ENCODE results near the gene PPL. TPM values are rescaled to one million over a fixed set of nuclear protein-coding genes. Genes with fewer than 3 reads are reported as not detected.

Gene PPL
- polyA plus RNA-seq, 3 donors = 0.02 TPM; not detected in 2

DNA sequence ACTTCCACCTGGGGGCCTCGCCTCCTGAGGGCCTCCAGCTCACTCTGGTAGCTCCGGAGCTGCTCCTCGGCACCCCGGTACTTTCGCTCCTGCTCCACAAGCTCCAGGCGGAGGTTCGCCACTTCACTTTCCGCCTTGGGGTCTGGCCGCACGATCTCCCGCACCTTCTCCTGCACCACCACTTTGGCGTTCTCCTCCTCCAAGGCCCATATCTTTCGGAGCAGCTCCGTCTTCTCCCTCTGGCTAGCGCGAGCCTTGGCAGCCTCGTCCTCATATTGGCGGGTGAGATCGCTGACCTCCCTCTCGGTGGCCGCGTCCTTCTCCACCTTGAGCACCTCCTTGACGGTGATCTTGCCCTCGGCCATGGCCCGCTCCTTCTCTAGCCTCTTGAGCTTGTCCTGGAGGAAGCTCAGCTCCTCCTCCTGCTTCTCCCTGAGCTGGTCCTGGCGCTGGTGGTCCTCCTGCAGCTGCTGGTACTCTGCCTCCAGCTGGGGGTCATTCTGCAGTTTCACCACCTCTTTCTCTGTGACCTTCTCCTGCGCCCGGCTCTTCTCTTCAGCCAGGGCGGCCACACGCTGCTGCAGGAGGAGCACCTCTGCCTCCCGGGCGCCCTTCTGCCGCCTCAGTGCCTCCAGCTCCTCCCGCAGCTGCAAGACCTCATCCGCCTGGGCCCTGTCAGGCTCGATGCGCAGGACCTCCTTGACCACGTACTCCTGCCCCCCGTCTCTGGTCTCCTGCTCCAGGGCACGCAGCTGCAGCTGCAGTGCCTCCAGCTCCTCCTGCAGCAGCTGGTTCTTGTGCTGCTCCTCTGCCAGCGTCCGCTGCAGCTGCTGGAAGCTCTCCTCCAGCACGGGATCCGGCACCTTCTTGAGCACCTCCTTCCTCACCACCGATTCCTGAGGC lies 51.7 kb downstream of the PPL start:
- intact Hi-C loops (cut with micrococcal nuclease) = no loop called here
- Histone ChIP-seq H3K27ac (ENCODE audit: low read depth in 1 of 2, low read length in 2 of 2) (no peak overlapping the region), H3K9ac (ENCODE audit: insufficient read depth, low read length, poor library complexity, severe bottlenecking) (no peak overlapping the region), H3K9me3 (replicated peaks in 1 of 2; ENCODE audit: control insufficient read depth in 1 of 2, insufficient read depth in 1 of 2, low read length in 2 of 2) (no peaks in the 10 kb centered on the region), H3K36me3 (replicated peaks in 1 of 2; ENCODE audit: control insufficient read depth in 1 of 2, insufficient read depth in 2 of 2, low read length in 2 of 2) (peaks cover 54 to 77% of the 10 kb centered on the region in 2 donors), H4K20me1 (ENCODE audit: insufficient read depth, low read length) (peaks cover 5% of the 10 kb centered on the region), H3K27me3 (ENCODE audit: control insufficient read depth in 2 of 2, insufficient read depth in 2 of 2, low read length in 2 of 2) (no peaks in the 10 kb centered on the region), H3K4me1 (ENCODE audit: control insufficient read depth in 1 of 2, insufficient read depth in 2 of 2, low read length in 2 of 2) (no peaks in the 10 kb centered on the region), H2AFZ (ENCODE audit: insufficient read depth, low read depth, low read length, poor library complexity, severe bottlenecking) (no peak overlapping the region), H3K79me2 (ENCODE audit: insufficient read depth, low read length) (no peaks in the 10 kb centered on the region), H3K4me2 (replicated peaks; ENCODE audit: extremely low read depth, low read length, poor library complexity, severe bottlenecking) (no peak overlapping the region), H3K4me3 (replicated peaks in 1 of 3; ENCODE audit: low read depth in 2 of 3, low read length in 3 of 3) (no peak overlapping the region)
- no peak overlapping the region for H3K4me3 Mint-ChIP-seq
- no peak for TF ChIP-seq CTCF (IDR thresholded peaks at IDR 0.05)
- peaks cover 0 to 2% (median 0%) of the 10 kb centered on the region in 3 donors for H3K27me3 Mint-ChIP-seq (ENCODE audit: low read depth in 3 of 3)
- H3K9me3 Mint-ChIP-seq = peaks cover 0 to 6% (median 0%) of the 10 kb centered on the region in 7 donors
- peak overlapping the region in 3 of 7 donors; percentile 4 to 69 (median 20) for H3K27ac Mint-ChIP-seq
- WGBS (ENCODE audit: insufficient coverage) = 98% methylated on average over 45 of the region's 45 CpGs
- no peak for DNase-seq
- no peaks in the 10 kb centered on the region for H3K4me1 Mint-ChIP-seq
- peaks cover 71 to 77% of the 10 kb centered on the region in 2 donors for H3K36me3 Mint-ChIP-seq

GRCh38 chr16:4884209-4884608 lies 52.7 kb downstream of the PPL start:
- 96% methylated on average over 34 of the region's 34 CpGs for WGBS (ENCODE audit: insufficient coverage)
- H3K9me3 Mint-ChIP-seq = peaks cover 0 to 6% (median 0%) of the 10 kb centered on the region in 7 donors
- Histone ChIP-seq H3K4me1 (ENCODE audit: control insufficient read depth in 1 of 2, insufficient read depth in 2 of 2, low read length in 2 of 2) (no peaks in the 10 kb centered on the region), H3K27me3 (ENCODE audit: control insufficient read depth in 2 of 2, insufficient read depth in 2 of 2, low read length in 2 of 2) (no peaks in the 10 kb centered on the region), H2AFZ (ENCODE audit: insufficient read depth, low read depth, low read length, poor library complexity, severe bottlenecking) (no peak overlapping the region), H3K36me3 (replicated peaks in 1 of 2; ENCODE audit: control insufficient read depth in 1 of 2, insufficient read depth in 2 of 2, low read length in 2 of 2) (peaks cover 64 to 87% of the 10 kb centered on the region in 2 donors), H4K20me1 (ENCODE audit: insufficient read depth, low read length) (peaks cover 5% of the 10 kb centered on the region), H3K9me3 (replicated peaks in 1 of 2; ENCODE audit: control insufficient read depth in 1 of 2, insufficient read depth in 1 of 2, low read length in 2 of 2) (no peaks in the 10 kb centered on the region), H3K79me2 (ENCODE audit: insufficient read depth, low read length) (no peaks in the 10 kb centered on the region), H3K27ac (ENCODE audit: low read depth in 1 of 2, low read length in 2 of 2) (no peak overlapping the region), H3K4me2 (replicated peaks; ENCODE audit: extremely low read depth, low read length, poor library complexity, severe bottlenecking) (no peak overlapping the region), H3K4me3 (replicated peaks in 1 of 3; ENCODE audit: low read depth in 2 of 3, low read length in 3 of 3) (no peak overlapping the region), H3K9ac (ENCODE audit: insufficient read depth, low read length, poor library complexity, severe bottlenecking) (no peak overlapping the region)
- TF ChIP-seq CTCF (IDR thresholded peaks at IDR 0.05) = no peak
- peaks cover 77 to 87% of the 10 kb centered on the region in 2 donors for H3K36me3 Mint-ChIP-seq
- intact Hi-C loops (cut with micrococcal nuclease) = no loop called here
- no peak for DNase-seq
- no peaks in the 10 kb centered on the region for H3K4me1 Mint-ChIP-seq
- peak overlapping the region in 1 of 7 donors; percentile 24 for H3K27ac Mint-ChIP-seq
- peaks cover 0 to 2% (median 0%) of the 10 kb centered on the region in 3 donors for H3K27me3 Mint-ChIP-seq (ENCODE audit: low read depth in 3 of 3)
- no peak overlapping the region for H3K4me3 Mint-ChIP-seq
